Karpas-422 (cell line): Measurements from ENCODE around the gene YIPF1. TPM values are rescaled to one million over a fixed set of nuclear protein-coding genes. Genes with fewer than 3 reads are reported as not detected.
A peak's percentile ranks its signal among the peaks of the same experiment; 100 is the strongest.

Experiments
- DNase-seq: peaks from one replicate; pipeline ENCODE4 v3.0.0-alpha.2; 2015
- H2AFZ ChIP-seq: fragments of 200-600 bp; sonication (generic); 2 replicates; pipeline ENCODE4 v1.6.1; 2014; ENCODE audit warnings: antibody characterized with exemption, low read length, mixed read lengths
- H3K27ac ChIP-seq: fragments of 200-600 bp; sonication (generic); 2 replicates; pipeline ENCODE4 v1.5.1; 2014; ENCODE audit warnings: mild to moderate bottlenecking, low read length, moderate library complexity
- H3K27me3 ChIP-seq: fragments of 200-600 bp; sonication (generic); 2 replicates; pipeline ENCODE4 v1.6.1; 2014; ENCODE audit warnings: low read length, mixed read lengths
- H3K36me3 ChIP-seq: fragments of 200-600 bp; sonication (generic); 2 replicates; pipeline ENCODE4 v1.6.1; 2014; ENCODE audit warnings: low read length, mixed read lengths; ENCODE audit not compliant: insufficient read depth
- H3K4me1 ChIP-seq: fragments of 200-600 bp; sonication (generic); 2 replicates; pipeline ENCODE4 v1.6.1; 2014; ENCODE audit warnings: mild to moderate bottlenecking, low read length, mixed read lengths
- H3K4me2 ChIP-seq: fragments of 200-600 bp; sonication (generic); 2 replicates; pipeline ENCODE4 v1.6.1; 2014; ENCODE audit warnings: low read length, low read depth, mild to moderate bottlenecking; ENCODE audit not compliant: poor library complexity, severe bottlenecking
- H3K4me3 ChIP-seq: fragments of 200-600 bp; sonication (generic); 2 replicates; pipeline ENCODE4 v1.5.1; 2014; ENCODE audit warnings: mild to moderate bottlenecking, antibody characterized with exemption, low read length, mixed read lengths
- H3K79me2 ChIP-seq: fragments of 200-600 bp; sonication (generic); 2 replicates; pipeline ENCODE4 v1.6.1; 2014; ENCODE audit warnings: mild to moderate bottlenecking, low read length, mixed read lengths
- H3K9ac ChIP-seq: fragments of 200-600 bp; sonication (generic); 2 replicates; pipeline ENCODE4 v1.6.0; 2014; ENCODE audit warnings: low read length
- H3K9me2 ChIP-seq: fragments of 200-600 bp; sonication (generic), shearing (Covaris generic); replicated peaks from 2 replicates; pipeline ENCODE4 v1.6.0; 2014; ENCODE audit warnings: mild to moderate bottlenecking, low read length, moderate library complexity; ENCODE audit not compliant: insufficient read depth
- H3K9me3 ChIP-seq: fragments of 300-700, 200-600 bp; sonication (generic); 2 replicates; pipeline ENCODE4 v1.6.1; 2014; ENCODE audit warnings: low read length, mixed read lengths
- H4K20me1 ChIP-seq: fragments of 200-600 bp; sonication (generic); 2 replicates; pipeline ENCODE4 v1.6.1; 2014; ENCODE audit warnings: mild to moderate bottlenecking, antibody characterized with exemption, low read length, low read depth; ENCODE audit not compliant: insufficient read depth
- total RNA-seq: library from RNA; depleted of rRNA; stranded (reverse); fragments of >200 nt; shearing (Covaris generic); gene quantifications from 2 replicates; pipeline ENCODE4 v1.2.3, GENCODE V29; 2014; ENCODE audit warnings: low replicate concordance

The YIPF1 gene
- total RNA-seq, 1 experiment from 2014 or later, result 87.4 TPM

DNA sequence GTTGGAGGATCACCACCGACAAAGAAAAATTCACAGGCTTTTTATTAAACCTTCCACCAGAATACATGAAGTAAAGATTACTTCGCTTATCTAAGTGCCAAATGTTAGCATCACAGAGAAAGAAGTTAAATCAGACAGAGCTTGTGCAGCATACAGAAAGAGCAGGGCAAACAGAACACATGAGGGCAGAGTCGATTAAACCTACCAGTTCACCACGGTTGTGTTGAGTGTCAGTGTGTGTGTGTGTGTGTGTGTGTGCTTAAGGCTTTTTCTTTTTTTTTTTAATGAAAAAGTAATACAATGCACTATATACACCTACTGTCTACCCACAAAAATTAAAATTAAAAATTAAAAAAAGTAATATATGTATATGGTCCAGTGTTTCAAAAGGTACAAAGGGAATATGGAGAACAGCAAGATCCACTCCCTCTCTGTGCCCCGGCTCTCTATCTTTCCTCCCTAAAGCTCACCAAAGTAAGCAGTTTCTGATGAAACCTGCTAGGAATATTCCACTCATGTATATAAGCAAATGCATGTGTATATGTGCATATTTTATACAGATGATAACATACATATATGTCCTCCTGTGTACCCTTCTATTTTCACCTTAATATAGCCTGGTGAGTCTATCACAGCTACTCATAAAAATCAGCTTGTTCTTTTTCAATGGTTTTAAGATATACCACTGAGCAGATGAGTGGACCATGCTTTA, 17.7 kb downstream of the YIPF1 start:
- no peaks in the 10 kb centered on the region for H3K79me2 ChIP-seq
- no peaks in the 10 kb centered on the region for H4K20me1 ChIP-seq
- no peaks in the 10 kb centered on the region for H3K9me2 ChIP-seq
- H3K9ac ChIP-seq, result peak overlapping the region; percentile 22
- peak overlapping the region; percentile 91 for H3K27ac ChIP-seq
- DNase-seq, result peak; percentile 56
- H3K4me1 ChIP-seq, result peaks cover 60% of the 10 kb centered on the region
- peaks cover 11% of the 10 kb centered on the region; the same call in 1 of the 2 replicates for H3K36me3 ChIP-seq
- no peaks in the 10 kb centered on the region for H3K9me3 ChIP-seq
- peak overlapping the region; percentile 17; the same call in 1 of the 2 replicates for H3K4me3 ChIP-seq
- H3K4me2 ChIP-seq, result peak overlapping the region; percentile 55
- H2AFZ ChIP-seq, result peak overlapping the region; percentile 23; the same call in 1 of the 2 replicates
- no peaks in the 10 kb centered on the region for H3K27me3 ChIP-seq

DNA sequence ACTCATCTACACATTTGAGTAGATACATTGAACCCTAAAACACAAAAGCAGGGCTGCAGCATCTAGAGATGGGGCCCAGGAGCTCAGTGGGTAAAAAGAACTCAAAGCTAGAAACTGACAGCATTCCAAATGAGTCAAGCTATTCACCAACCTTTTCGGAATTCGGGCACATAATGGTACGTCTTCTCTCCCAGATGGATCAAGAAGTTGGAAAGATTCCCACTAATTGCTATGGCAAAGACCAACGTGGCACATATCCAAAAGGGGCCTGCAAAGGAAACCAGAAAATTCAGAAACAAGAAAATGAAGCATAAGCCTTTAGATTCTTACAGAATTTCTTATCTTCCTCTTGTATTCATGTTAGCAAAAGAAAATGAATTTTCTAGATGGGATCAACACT, 18.4 kb downstream of the YIPF1 start:
- Histone ChIP-seq H3K4me2 (no peak overlapping the region), H2AFZ (no peak overlapping the region), H3K9ac (no peak overlapping the region), H3K9me3 (no peaks in the 10 kb centered on the region), H3K27ac (peak overlapping the region; percentile 91), H4K20me1 (no peaks in the 10 kb centered on the region), H3K4me3 (no peak overlapping the region), H3K4me1 (peaks cover 59% of the 10 kb centered on the region), H3K36me3 (peaks cover 11% of the 10 kb centered on the region; the same call in 1 of the 2 replicates), H3K79me2 (no peaks in the 10 kb centered on the region), H3K27me3 (no peaks in the 10 kb centered on the region), H3K9me2 (no peaks in the 10 kb centered on the region)
- DNase-seq, result no peak

DNA sequence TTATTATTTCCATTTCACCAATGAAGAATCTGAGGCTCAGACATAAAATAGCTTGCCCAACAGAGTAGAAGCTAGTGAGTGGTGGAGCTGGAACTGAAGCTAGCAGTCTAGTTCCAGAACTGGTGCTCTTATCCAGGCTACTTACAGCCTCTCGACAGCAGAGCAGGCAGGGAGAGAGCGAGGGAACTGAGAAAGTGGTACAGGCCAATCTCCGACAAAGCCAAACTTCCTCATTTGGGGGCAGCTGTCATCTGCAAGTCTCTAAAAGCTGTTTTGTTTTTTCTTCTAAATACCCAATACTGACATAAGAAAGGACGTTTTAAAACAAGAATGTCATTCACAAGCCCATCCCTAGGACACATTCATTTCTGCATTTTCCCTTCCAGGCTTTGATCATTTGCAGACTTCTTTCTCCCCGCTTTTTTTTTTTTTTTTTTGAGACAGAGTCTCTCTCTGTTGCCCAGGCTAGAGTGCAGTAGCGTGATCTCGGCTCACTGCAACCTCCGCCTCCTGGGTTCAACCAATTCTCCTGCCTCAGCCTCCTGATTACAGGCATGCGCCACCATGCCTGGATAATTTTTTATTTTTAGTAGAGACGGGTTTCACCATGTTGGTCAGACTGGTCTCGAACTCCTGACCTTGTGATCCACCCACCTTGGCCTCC, 20.0 kb downstream of the YIPF1 start:
- Histone ChIP-seq H3K36me3 (0 out of 2 replicates have a peak, but pooled peaks cover 3% of the 10 kb centered on the region), H3K9ac (peak overlapping the region; percentile 47), H4K20me1 (no peaks in the 10 kb centered on the region), H3K4me1 (peaks cover 65% of the 10 kb centered on the region), H3K4me3 (0 out of 2 replicates have a peak overlapping the region, but pooled peaks have one; percentile 18), H3K9me3 (no peaks in the 10 kb centered on the region), H3K27ac (peak overlapping the region; percentile 91), H3K79me2 (no peaks in the 10 kb centered on the region), H2AFZ (no peak overlapping the region), H3K27me3 (no peaks in the 10 kb centered on the region), H3K4me2 (peak overlapping the region; percentile 68), H3K9me2 (no peaks in the 10 kb centered on the region)
- DNase-seq, result peak; percentile 91

DNA sequence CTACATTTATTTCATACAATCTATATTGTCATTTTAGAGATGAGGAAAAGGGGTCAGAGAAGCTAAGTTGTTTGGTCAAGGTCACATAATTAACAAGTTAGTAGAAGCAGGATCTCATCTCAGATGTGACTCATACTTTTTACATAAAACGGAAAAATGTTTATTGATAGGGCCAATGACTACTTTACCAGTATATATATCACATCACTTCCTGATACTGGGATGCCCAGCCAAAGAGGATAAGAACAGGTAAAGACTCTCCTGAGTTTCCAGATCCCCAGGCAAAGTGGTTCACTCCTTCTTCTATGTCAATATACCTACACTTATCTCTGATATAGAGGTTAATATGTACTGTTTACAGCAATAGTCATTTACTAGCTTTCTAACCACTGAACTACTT, 21.0 kb downstream of the YIPF1 start:
- 0 out of 2 replicates have a peak, but pooled peaks cover 3% of the 10 kb centered on the region for H3K36me3 ChIP-seq
- H3K27me3 ChIP-seq, result no peaks in the 10 kb centered on the region
- no peaks in the 10 kb centered on the region for H3K79me2 ChIP-seq
- peak overlapping the region; percentile 68 for H3K4me2 ChIP-seq
- no peak overlapping the region for H2AFZ ChIP-seq
- H3K4me1 ChIP-seq, result peaks cover 71% of the 10 kb centered on the region
- no peaks in the 10 kb centered on the region for H4K20me1 ChIP-seq
- H3K4me3 ChIP-seq, result no peak overlapping the region
- peak overlapping the region; percentile 1; the same call in 1 of the 2 replicates for H3K9ac ChIP-seq
- DNase-seq, result no peak
- peak overlapping the region; percentile 91 for H3K27ac ChIP-seq
- H3K9me2 ChIP-seq, result no peaks in the 10 kb centered on the region
- no peaks in the 10 kb centered on the region for H3K9me3 ChIP-seq

DNA sequence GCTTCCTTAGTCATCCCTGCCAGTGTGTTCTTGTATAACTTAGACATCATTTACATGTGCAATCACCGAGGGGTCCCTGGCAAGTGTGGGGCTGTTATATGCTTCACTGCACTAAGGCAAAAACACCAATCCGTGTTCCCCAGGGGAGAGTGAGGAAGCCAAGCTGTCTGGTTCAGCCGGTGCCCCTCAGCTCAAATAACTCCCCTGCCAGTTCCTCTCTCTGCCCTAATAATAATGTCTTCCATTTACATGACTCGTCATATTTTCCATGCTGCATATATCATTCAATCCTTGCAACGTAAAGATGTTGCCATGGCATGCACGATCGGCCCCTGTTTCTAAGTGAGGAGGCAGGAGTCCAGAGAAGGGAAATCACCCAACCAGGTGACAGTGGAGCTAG, 27.1 kb downstream of the YIPF1 start:
- Histone ChIP-seq H3K79me2 (no peaks in the 10 kb centered on the region), H2AFZ (no peak overlapping the region), H3K4me1 (peaks cover 53% of the 10 kb centered on the region), H3K4me2 (peak overlapping the region; percentile 97), H3K27ac (peak overlapping the region; percentile 99), H3K9me2 (no peaks in the 10 kb centered on the region), H3K36me3 (no peaks in the 10 kb centered on the region), H3K27me3 (no peaks in the 10 kb centered on the region), H3K4me3 (peak overlapping the region; percentile 58), H3K9me3 (no peaks in the 10 kb centered on the region), H3K9ac (peak overlapping the region; percentile 73), H4K20me1 (no peaks in the 10 kb centered on the region)
- peak; percentile 99 for DNase-seq

DNA sequence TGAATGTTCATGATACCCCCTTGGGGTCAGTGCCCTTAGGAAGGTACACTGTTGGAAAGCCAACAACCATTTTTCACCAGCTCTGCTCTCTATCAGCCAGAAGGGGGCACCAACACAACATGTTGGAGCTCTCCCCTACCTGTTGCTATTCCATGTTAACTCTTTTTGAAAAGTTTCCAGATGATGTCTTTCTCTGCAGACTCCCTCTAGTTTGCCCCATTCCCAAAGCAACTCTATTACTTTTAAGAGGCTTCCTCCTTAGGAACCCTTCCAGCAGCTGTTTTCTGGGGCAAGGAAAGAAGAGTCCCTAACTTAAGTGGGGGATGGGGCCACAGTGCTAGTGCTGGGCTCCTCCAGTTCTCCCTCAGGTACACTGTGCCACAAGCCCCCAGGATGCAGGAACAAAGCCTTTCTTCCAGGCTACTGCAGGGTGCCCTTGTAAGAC, 28.6 kb downstream of the YIPF1 start:
- no peaks in the 10 kb centered on the region for H3K79me2 ChIP-seq
- no peaks in the 10 kb centered on the region; the same call in 1 of the 2 replicates for H3K36me3 ChIP-seq
- peak overlapping the region; percentile 99 for H3K27ac ChIP-seq
- no peak overlapping the region for H3K4me3 ChIP-seq
- DNase-seq, result peak; percentile 90
- no peaks in the 10 kb centered on the region for H3K9me2 ChIP-seq
- H3K4me2 ChIP-seq, result peak overlapping the region; percentile 44
- peak overlapping the region; percentile 40; the same call in 1 of the 2 replicates for H3K9ac ChIP-seq
- H3K27me3 ChIP-seq, result no peaks in the 10 kb centered on the region
- peaks cover 51% of the 10 kb centered on the region for H3K4me1 ChIP-seq
- no peaks in the 10 kb centered on the region for H3K9me3 ChIP-seq
- H4K20me1 ChIP-seq, result no peaks in the 10 kb centered on the region
- no peak overlapping the region for H2AFZ ChIP-seq

DNA sequence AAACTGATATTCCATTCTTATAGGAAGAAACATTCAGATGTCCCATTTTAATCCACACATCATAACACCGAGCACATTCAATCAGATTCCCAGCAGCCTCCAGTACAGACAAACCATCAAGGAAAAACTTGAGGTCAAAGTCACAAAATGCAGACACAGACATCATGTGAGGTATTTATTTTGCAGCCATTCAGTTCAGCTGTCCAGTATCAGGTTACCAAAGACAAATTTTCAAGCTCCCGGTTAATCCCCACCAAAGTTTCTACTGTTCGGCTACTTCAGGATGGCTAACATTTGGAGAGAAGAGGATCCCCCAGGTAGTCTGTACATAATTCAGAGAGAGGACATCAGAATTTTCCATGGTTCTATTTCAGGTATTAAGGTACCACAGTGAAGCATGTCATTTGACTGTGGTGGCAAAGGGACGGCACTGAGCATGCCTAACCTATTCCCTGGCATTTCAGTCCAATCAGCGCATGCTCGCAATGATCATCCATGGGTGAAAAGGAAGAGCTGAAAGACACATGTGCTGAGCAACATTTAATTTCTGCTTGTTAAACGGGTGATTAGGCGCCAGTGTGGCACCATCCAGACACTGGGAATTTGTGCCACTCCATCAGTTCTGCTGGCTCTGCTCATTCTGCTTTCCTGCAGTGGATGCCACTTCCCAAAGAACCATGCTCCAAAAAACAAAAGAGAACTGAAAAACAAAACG, 37.9 kb downstream of the YIPF1 start:
- no peaks in the 10 kb centered on the region for H3K9me2 ChIP-seq
- H3K4me3 ChIP-seq, result no peak overlapping the region

More for the DNA sequence above, 37.9 kb downstream of the YIPF1 start:
- Histone ChIP-seq H3K27me3 (no peaks in the 10 kb centered on the region), H3K79me2 (no peaks in the 10 kb centered on the region), H3K4me1 (no peaks in the 10 kb centered on the region), H3K9me3 (no peaks in the 10 kb centered on the region), H2AFZ (no peak overlapping the region), H4K20me1 (no peaks in the 10 kb centered on the region), H3K9ac (no peak overlapping the region), H3K36me3 (peaks cover 4% of the 10 kb centered on the region; the same call in 1 of the 2 replicates), H3K27ac (no peak overlapping the region), H3K4me2 (no peak overlapping the region)
- DNase-seq, result no peak
